Pancreas (tissue), 10 donors: Measurements from ENCODE around the gene SLIT3. TPM values are rescaled to one million over a fixed set of nuclear protein-coding genes. Genes with fewer than 3 reads are reported as not detected.
A peak's percentile ranks its signal among the peaks of the same experiment; 100 is the strongest.

Experiments used
- ATAC-seq, 4 donors: fragments of 200-7000 bp; cut with Tn5 transposase; one replicate each; pipeline versions ENCODE4 v1.8.0 to v1.9.1; 2020; ENCODE audit warnings: mild to moderate bottlenecking in 4 of 4, moderate library complexity in 4 of 4
- DNase-seq, 6 donors: peaks; one replicate each; pipeline ENCODE4 v3.0.0-alpha.2; 2020
- FAIRE-seq: peaks from 2 replicates; lab custom pipeline; 2012; peaks lifted over from hg19 to GRCh38; lab: Jason Lieb, UNC
- H3K27ac ChIP-seq, 4 donors: fragments of 200-600 bp; sonication (generic); 1 replicate in 3 of 4; 2 replicates in 1 of 4; pipeline versions ENCODE4 v1.5.0 to v1.8.0; 2020
- H3K27me3 ChIP-seq, 4 donors: fragments of 200-600 bp; one replicate each; pipeline ENCODE4 v1.8.0; 2021
- H3K36me3 ChIP-seq, 3 donors: fragments of 200-600 bp; sonication (generic) in 1 of 3; one replicate each; pipeline versions ENCODE4 v1.5.0 to v1.8.0; 2020 to 2021
- H3K4me1 ChIP-seq, 3 donors: fragments of 200-600 bp; one replicate each; pipeline ENCODE4 v1.8.0; 2021
- H3K4me3 ChIP-seq, 4 donors: fragments of 200-600 bp; sonication (generic) in 2 of 4; one replicate each; pipeline versions ENCODE4 v1.5.0 to v1.8.0; 2020 to 2021
- H3K9me3 ChIP-seq, 4 donors: fragments of 200-600 bp; one replicate each; pipeline ENCODE4 v1.8.0; 2021
- WGBS, 2 donors: extraction: QIAGEN DNeasy Blood & Tissue Kit; methylation state at CpG; one replicate each; pipeline ENCODE4 v1.1.7; 2013; 5-methylcytosine and 5-hydroxymethylcytosine counted together
- intact Hi-C, 3 donors: fragments of 100-400 bp; cut with DNase I; formaldehyde crosslinking; loops; one replicate each; pipeline versions ENCODE4 v1.11.1 to v1.14.2; 2022
- polyA plus RNA-seq, 2 donors: library from polyadenylated mRNA; stranded (reverse); fragments of 200-250 nt; gene quantifications; one replicate each; pipeline ENCODE4 v1.2.3, GENCODE V29; 2013
- total RNA-seq, 6 donors: library from RNA; stranded (reverse); fragmentation: NEBNext Ultra II Directional in 4 of 6; extraction: Animal tissue kit (Norgen Biotek cat#: 25700) in 4 of 6; gene quantifications; one replicate each; pipeline versions ENCODE4 v1.2.1 to v1.2.4, GENCODE V29; 2021 to 2023
- TF ChIP-seq, protein P1 (sequence below), 4 donors: fragments of 200-600 bp; sonication (generic) in 3 of 4; IDR thresholded peaks; one replicate each; pipeline versions ENCODE4 v1.5.0 to v1.8.0; 2021; ENCODE audit warnings: antibody characterized with exemption in 4 of 4
- donor health status: healthy with polysubstance abuse.
- donor health status: DM: no; HTN: no; CAD: no; lungs with moderate emphysema.
- donor health status: DM: no; HTN: no; CAD: no.
- donor health status: control.
- donor health status: control.
- donor health status: Bipolar disorder and iron deficiency.
- donor health status: DM: yes; HTN: yes; CAD: no.
- donor health status: DM: no; HTN: no; CAD: no.
- donor health status: DM: no; HTN: no; CAD: no.
- donor health status: DM: yes; HTN: yes; CAD: no.

Gene SLIT3
- total and polyA plus RNA-seq, 8 donors = 1.1 to 11.4 (median 2.1) TPM

DNA sequence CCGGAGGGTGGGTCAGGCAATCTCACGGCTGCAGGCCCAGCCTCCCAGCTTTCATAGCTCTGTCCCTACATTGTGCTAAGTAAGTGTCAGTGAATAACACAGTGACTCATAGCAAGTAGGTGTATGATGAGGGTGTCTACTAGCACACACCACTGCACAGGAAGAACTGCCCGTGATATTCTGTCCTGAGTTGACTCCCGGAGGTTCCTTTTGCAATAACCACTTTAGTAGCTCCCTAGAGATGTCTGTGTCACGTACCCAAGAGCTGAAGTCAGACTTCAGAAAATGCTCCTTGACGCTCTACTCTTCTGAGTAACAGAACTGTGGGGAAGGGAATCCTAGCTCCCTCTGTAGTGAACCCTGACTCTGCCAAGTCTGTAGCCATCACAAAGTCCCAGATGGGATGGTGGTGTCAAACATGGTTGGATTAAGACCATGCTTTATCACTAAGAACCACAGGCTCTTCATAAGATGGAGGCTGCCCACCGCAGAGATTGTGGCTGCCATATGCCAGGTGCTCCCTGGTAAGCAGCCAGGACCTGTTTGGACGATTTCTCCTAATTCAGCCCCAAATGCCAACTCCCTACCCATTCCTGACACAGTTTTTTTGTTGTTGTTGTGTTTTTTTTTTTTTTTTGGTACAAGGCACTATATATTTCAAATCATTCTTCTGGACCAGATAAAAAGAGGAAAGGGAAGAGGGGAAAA lies 369.1 kb downstream of the SLIT3 start:
- no peaks in the 10 kb centered on the region for H3K27me3 ChIP-seq
- no peak overlapping the region for H3K27ac ChIP-seq
- TF ChIP-seq, protein P1, sequence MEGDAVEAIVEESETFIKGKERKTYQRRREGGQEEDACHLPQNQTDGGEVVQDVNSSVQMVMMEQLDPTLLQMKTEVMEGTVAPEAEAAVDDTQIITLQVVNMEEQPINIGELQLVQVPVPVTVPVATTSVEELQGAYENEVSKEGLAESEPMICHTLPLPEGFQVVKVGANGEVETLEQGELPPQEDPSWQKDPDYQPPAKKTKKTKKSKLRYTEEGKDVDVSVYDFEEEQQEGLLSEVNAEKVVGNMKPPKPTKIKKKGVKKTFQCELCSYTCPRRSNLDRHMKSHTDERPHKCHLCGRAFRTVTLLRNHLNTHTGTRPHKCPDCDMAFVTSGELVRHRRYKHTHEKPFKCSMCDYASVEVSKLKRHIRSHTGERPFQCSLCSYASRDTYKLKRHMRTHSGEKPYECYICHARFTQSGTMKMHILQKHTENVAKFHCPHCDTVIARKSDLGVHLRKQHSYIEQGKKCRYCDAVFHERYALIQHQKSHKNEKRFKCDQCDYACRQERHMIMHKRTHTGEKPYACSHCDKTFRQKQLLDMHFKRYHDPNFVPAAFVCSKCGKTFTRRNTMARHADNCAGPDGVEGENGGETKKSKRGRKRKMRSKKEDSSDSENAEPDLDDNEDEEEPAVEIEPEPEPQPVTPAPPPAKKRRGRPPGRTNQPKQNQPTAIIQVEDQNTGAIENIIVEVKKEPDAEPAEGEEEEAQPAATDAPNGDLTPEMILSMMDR (IDR thresholded peaks at IDR 0.05) = no peak
- 74% methylated on average over 8 of the region's 8 CpGs for WGBS, 2 donors
- peak in 2 of 4 donors; percentile 8 to 55 for ATAC-seq
- no peak for DNase-seq
- intact Hi-C loops = no loop called here
- no peaks in the 10 kb centered on the region for H3K9me3 ChIP-seq
- H3K36me3 ChIP-seq = no peaks in the 10 kb centered on the region
- H3K4me1 ChIP-seq = no peaks in the 10 kb centered on the region
- FAIRE-seq = no peak
- H3K4me3 ChIP-seq = no peak overlapping the region

DNA sequence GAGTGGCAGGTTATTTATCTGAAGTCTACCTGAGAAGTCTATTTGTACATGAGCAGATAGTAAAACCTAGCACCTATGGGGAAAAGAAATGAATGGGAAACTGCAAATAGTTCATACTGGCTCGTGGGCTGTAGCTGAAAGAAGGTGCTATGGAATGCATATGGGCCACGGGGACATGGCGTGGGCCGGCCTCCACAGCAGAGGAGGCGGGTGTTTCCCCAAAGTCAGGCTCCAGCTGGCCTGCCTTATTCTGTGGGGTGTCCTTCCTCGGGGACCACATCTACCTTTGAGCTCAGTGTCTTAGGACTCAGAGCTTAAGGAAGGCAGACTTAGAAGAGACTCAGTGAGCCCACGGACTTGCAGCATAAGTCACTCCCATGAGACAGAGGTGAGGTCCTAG lies 371.3 kb downstream of the SLIT3 start:
- DNase-seq (no peak), FAIRE-seq (no peak), ATAC-seq (no peak)
- H3K4me1 ChIP-seq = no peaks in the 10 kb centered on the region
- H3K27me3 ChIP-seq = no peaks in the 10 kb centered on the region
- intact Hi-C loops = no loop called here
- H3K9me3 ChIP-seq = no peaks in the 10 kb centered on the region
- 75 to 78% methylated on average over 7 of the region's 7 CpGs for WGBS, 2 donors
- H3K27ac ChIP-seq = no peak overlapping the region
- no peaks in the 10 kb centered on the region for H3K36me3 ChIP-seq
- H3K4me3 ChIP-seq = no peak overlapping the region
- TF ChIP-seq, protein P1 (IDR thresholded peaks at IDR 0.05) = no peak

DNA sequence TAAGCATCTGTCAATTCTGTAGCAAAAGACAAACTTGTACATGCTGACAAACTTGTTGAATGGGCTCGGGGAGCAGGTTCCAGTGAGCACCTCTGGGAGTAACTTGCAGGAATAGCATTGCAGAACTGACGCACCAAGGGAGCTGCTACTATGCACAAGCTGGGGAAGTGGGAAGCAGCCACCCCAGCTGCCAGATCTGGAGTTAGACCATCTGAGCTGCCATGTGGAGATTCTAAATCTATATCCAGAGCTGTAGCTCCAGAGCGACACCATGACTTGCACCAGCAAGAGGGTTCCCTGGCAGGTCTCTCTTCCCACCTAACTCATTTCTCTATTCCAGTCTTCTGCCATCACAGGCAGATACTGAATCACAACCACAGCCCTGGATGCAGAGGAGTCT lies 375.8 kb downstream of the SLIT3 start:
- Histone ChIP-seq H3K4me1 (no peaks in the 10 kb centered on the region), H3K27ac (no peak overlapping the region), H3K4me3 (no peak overlapping the region), H3K36me3 (no peaks in the 10 kb centered on the region), H3K27me3 (no peaks in the 10 kb centered on the region), H3K9me3 (no peaks in the 10 kb centered on the region)
- intact Hi-C loops = no loop called here
- DNase-seq = no peak
- FAIRE-seq = no peak
- 59 to 78% methylated on average over 3 of the region's 3 CpGs for WGBS, 2 donors
- no peak for ATAC-seq
- TF ChIP-seq, protein P1 (IDR thresholded peaks at IDR 0.05) = no peak

DNA sequence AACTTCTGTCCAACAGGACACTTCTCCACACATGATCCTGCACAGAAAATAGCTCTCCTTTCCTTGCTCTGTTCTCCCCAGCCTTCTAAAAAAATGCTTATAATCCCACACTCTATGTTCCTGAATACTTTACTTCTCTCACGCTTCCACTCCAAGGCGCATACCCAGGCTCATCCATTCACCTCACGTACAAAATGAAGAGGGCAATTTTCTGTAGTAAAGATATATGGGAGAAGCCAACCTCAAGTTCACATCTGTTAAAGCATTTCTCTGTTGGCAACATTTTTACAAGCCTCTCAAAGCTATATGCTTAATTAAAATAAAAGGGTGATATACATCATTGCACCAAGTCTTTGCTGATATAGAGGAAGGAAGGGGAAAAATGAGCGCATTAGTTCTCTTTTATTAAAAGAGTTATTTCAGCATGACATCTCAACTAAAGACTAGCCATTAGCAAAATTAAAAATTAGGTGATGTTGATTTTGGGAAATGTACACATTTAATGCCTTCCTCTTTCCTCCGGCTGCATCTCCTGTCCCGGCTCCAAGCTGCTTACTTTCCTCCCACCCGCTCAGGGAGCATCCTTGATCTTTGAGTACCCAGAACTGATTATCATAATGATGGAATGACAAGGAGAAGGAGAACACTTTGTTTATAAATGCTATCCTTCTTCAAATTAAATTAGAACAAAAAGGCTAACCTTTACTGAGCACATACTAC lies 379.6 kb downstream of the SLIT3 start:
- Histone ChIP-seq H3K36me3 (no peaks in the 10 kb centered on the region), H3K27ac (no peak overlapping the region), H3K9me3 (no peaks in the 10 kb centered on the region), H3K27me3 (no peaks in the 10 kb centered on the region), H3K4me1 (peaks cover 0 to 4% (median 0%) of the 10 kb centered on the region in 3 donors), H3K4me3 (no peak overlapping the region)
- WGBS, 2 donors = 85 to 96% methylated on average over 7 of the region's 7 CpGs
- FAIRE-seq (no peak), ATAC-seq (no peak), DNase-seq (no peak)
- intact Hi-C loops = no loop called here
- TF ChIP-seq, protein P1 (IDR thresholded peaks at IDR 0.05) = no peak
